Astrocyte (in vitro differentiated cells and primary cell): Measurements from ENCODE around the gene TMEM25. TPM values are rescaled to one million over a fixed set of nuclear protein-coding genes. Genes with fewer than 3 reads are reported as not detected.

Experiments
- DNase-seq: peaks from one replicate; pipeline ENCODE4 v3.0.0-alpha.2; 2010; ENCODE audit warnings: low read depth
- FAIRE-seq: peaks from 2 replicates; lab custom pipeline; 2011; peaks lifted over from hg19 to GRCh38; lab: Jason Lieb, UNC
- H2AFZ ChIP-seq: 2 replicates; pipeline ENCODE4 v1.6.0; 2012; ENCODE audit warnings: low read depth, low read length, inconsistent platforms
- H3K27ac ChIP-seq: 2 replicates; pipeline ENCODE4 v1.5.1; 2011; ENCODE audit warnings: low read depth, low read length, inconsistent platforms
- H3K27me3 ChIP-seq: 2 replicates; pipeline ENCODE4 v1.6.0; 2011; ENCODE audit warnings: low read length, inconsistent platforms; ENCODE audit not compliant: insufficient read depth
- H3K36me3 ChIP-seq: 2 replicates; pipeline ENCODE4 v1.5.1; 2011; ENCODE audit warnings: low read length, inconsistent platforms; ENCODE audit not compliant: insufficient read depth
- H3K4me1 ChIP-seq: 2 replicates; pipeline ENCODE4 v1.5.1; 2011; ENCODE audit warnings: low read length, inconsistent platforms; ENCODE audit not compliant: insufficient read depth
- H3K4me2 ChIP-seq: 2 replicates; pipeline ENCODE4 v1.6.0; 2012; ENCODE audit warnings: low read length, inconsistent platforms
- H3K4me3 ChIP-seq: 2 replicates; pipeline ENCODE4 v1.5.1; 2011; ENCODE audit warnings: low read depth, mild to moderate bottlenecking, low read length, inconsistent platforms; ENCODE audit not compliant: insufficient read depth
- H3K79me2 ChIP-seq: 2 replicates; pipeline ENCODE4 v1.6.0; 2012; ENCODE audit warnings: mild to moderate bottlenecking, low read length, inconsistent platforms; ENCODE audit not compliant: insufficient read depth
- H3K9ac ChIP-seq: 2 replicates; pipeline ENCODE4 v1.6.0; 2012; ENCODE audit warnings: mild to moderate bottlenecking, low read length, inconsistent platforms
- H3K9me3 ChIP-seq: 2 replicates; pipeline ENCODE4 v1.5.1; 2012; ENCODE audit warnings: low read depth, mild to moderate bottlenecking, low read length, inconsistent platforms; ENCODE audit not compliant: insufficient read depth
- H4K20me1 ChIP-seq: 2 replicates; pipeline ENCODE4 v1.6.0; 2012; ENCODE audit warnings: low read length, inconsistent platforms; ENCODE audit not compliant: insufficient read depth
- H3K27ac Mint-ChIP-seq: one replicate; pipeline ENCODE4 v1.8.0; 2021; ENCODE audit warnings: mild to moderate bottlenecking, mixed read lengths; ENCODE audit not compliant: unreplicated experiment
- H3K27me3 Mint-ChIP-seq: one replicate; pipeline ENCODE4 v1.8.0; 2021; ENCODE audit warnings: low read depth, mixed read lengths; ENCODE audit not compliant: unreplicated experiment
- H3K36me3 Mint-ChIP-seq: one replicate; pipeline ENCODE4 v1.8.0; 2021; ENCODE audit warnings: low read depth, mixed read lengths; ENCODE audit not compliant: unreplicated experiment
- H3K4me1 Mint-ChIP-seq: one replicate; pipeline ENCODE4 v1.8.0; 2021; ENCODE audit warnings: low read depth, mixed read lengths; ENCODE audit not compliant: unreplicated experiment
- H3K4me3 Mint-ChIP-seq: one replicate; pipeline ENCODE4 v1.8.0; 2021; ENCODE audit warnings: mild to moderate bottlenecking, moderate library complexity, mixed read lengths; ENCODE audit not compliant: unreplicated experiment
- H3K9me3 Mint-ChIP-seq: one replicate; pipeline ENCODE4 v1.8.0; 2021; ENCODE audit warnings: mild to moderate bottlenecking, mixed read lengths; ENCODE audit not compliant: unreplicated experiment
- CTCF ChIP-seq: IDR thresholded peaks from 2 replicates; pipeline ENCODE4 v1.5.1; 2011; ENCODE audit warnings: low read depth, mild to moderate bottlenecking, inconsistent platforms, low read length, moderate library complexity; ENCODE audit not compliant: insufficient read depth
- EZH2 ChIP-seq: IDR thresholded peaks from 2 replicates; pipeline ENCODE4 v1.6.1; 2012; ENCODE audit warnings: mild to moderate bottlenecking, low read length, inconsistent platforms; ENCODE audit not compliant: insufficient read depth
- total RNA-seq: library from RNA; stranded (reverse); gene quantifications from 2 replicates; pipeline ENCODE4 v1.2.1, GENCODE V29; 2021

Gene TMEM25
- total RNA-seq, 1 donor from 2014 or later = 19.0 TPM

GRCh38 chr11:118526688-118527087, 4.3 kb upstream of the TMEM25 start:
- no peaks in the 10 kb centered on the region for H3K9me3 Mint-ChIP-seq
- Histone ChIP-seq H3K36me3 (peaks cover 22% of the 10 kb centered on the region), H3K9ac (no peak overlapping the region), H3K4me1 (peaks cover 12% of the 10 kb centered on the region), H2AFZ (no peak overlapping the region), H3K79me2 (no peaks in the 10 kb centered on the region), H3K27me3 (no peaks in the 10 kb centered on the region), H3K4me3 (no peak overlapping the region), H3K4me2 (no peak overlapping the region), H3K9me3 (no peaks in the 10 kb centered on the region), H3K27ac (no peak overlapping the region), H4K20me1 (peaks cover 14% of the 10 kb centered on the region)
- FAIRE-seq (no peak), DNase-seq (no peak)
- H3K27ac Mint-ChIP-seq = no peak overlapping the region
- no peaks in the 10 kb centered on the region for H3K27me3 Mint-ChIP-seq
- peaks cover 6% of the 10 kb centered on the region for H3K4me1 Mint-ChIP-seq
- no peak overlapping the region for H3K4me3 Mint-ChIP-seq
- TF ChIP-seq EZH2 (no peak), CTCF (no peak)
- H3K36me3 Mint-ChIP-seq = peaks cover 11% of the 10 kb centered on the region

DNA sequence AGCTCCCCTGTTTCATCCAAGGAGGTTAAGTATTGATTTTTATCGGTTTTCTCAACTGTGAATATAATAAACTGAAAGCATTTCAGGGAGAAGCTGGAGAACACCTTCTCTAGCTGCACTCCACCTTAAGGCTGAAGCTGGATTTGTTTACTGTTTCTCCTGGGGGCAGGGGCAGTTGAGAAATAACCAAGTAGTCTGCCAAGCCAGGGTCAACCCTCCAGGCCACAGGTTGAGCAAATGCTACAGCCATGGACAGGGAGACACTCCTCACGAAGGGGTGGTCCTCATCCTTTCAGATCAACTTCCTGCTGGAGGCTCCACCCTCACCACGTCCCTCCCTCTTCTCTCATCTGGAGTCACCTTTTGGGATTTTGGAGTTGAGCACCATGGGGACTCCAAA, 3.9 kb upstream of the TMEM25 start, which contains the start of gene TTC36:
TSS of gene TTC36 (plus strand) at position 366 of the 400 bp plus-strand sequence. CDS start at position 387, 21 bp downstream.
- H3K79me2 ChIP-seq = no peaks in the 10 kb centered on the region
- no peak within 1 kb of the TSS for H3K4me3 ChIP-seq
- H3K9ac ChIP-seq = no peak within 1 kb of the TSS
- H3K4me1 Mint-ChIP-seq = peaks cover 6% of the 10 kb centered on the region
- no peak within 1 kb of the TSS for H3K4me2 ChIP-seq
- no peaks in the 10 kb centered on the region for H3K27me3 ChIP-seq
- DNase-seq = no peak
- H2AFZ ChIP-seq = no peak within 1 kb of the TSS
- no peak for FAIRE-seq
- H3K4me3 Mint-ChIP-seq = no peak within 1 kb of the TSS
- H3K36me3 ChIP-seq = peaks cover 18% of the 10 kb centered on the region
- no peak within 1 kb of the TSS for H3K27ac Mint-ChIP-seq
- H3K9me3 Mint-ChIP-seq = no peaks in the 10 kb centered on the region
- TF ChIP-seq EZH2 (no peak), CTCF (no peak)
- H3K9me3 ChIP-seq = no peaks in the 10 kb centered on the region
- H3K27ac ChIP-seq = no peak within 1 kb of the TSS
- peaks cover 14% of the 10 kb centered on the region for H3K4me1 ChIP-seq
- no peaks in the 10 kb centered on the region for H3K27me3 Mint-ChIP-seq
- H3K36me3 Mint-ChIP-seq = peaks cover 11% of the 10 kb centered on the region
- H4K20me1 ChIP-seq = peaks cover 11% of the 10 kb centered on the region

DNA sequence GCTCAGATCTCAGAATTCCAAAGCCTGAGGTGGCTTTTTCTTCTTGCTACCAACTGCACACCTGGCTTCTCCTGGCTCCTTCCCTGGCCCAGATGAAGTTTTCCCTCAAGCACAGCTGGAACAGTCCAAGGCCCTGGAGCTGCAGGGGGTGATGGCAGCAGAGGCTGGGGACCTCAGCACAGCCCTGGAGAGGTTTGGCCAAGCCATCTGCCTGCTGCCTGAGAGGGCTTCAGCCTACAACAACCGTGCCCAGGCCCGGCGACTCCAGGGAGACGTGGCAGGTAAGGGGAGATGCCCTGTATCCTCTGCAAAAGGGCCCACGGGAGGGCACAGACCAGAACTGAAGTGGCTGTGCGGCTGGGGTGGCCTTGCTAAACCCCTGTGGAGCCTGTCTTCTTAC, 2.5 kb upstream of the TMEM25 start:
- no peak overlapping the region for H2AFZ ChIP-seq
- H3K79me2 ChIP-seq = no peaks in the 10 kb centered on the region
- no peak overlapping the region for H3K4me2 ChIP-seq
- Mint-ChIP-seq H3K9me3 (no peaks in the 10 kb centered on the region), H3K27ac (no peak overlapping the region), H3K27me3 (no peaks in the 10 kb centered on the region), H3K4me3 (no peak overlapping the region), H3K36me3 (peaks cover 11% of the 10 kb centered on the region), H3K4me1 (peaks cover 6% of the 10 kb centered on the region)
- FAIRE-seq (no peak), DNase-seq (no peak)
- H3K4me3 ChIP-seq = no peak overlapping the region
- H3K9me3 ChIP-seq = no peaks in the 10 kb centered on the region
- peaks cover 14% of the 10 kb centered on the region for H3K4me1 ChIP-seq
- TF ChIP-seq CTCF = no peak
- TF ChIP-seq EZH2 = no peak
- H3K27ac ChIP-seq = no peak overlapping the region
- no peak overlapping the region for H3K9ac ChIP-seq
- H4K20me1 ChIP-seq = no peaks in the 10 kb centered on the region
- H3K36me3 ChIP-seq = peaks cover 12% of the 10 kb centered on the region
- no peaks in the 10 kb centered on the region for H3K27me3 ChIP-seq
